NCI-H774 (cell line): ENCODE results near the gene LRRC49.
A peak's percentile ranks its signal among the peaks of the same experiment; 100 is the strongest.
"Not testable (repeated sequence)": the region's sequence is repeated elsewhere in the genome, so short reads cannot be mapped to it uniquely, and the experiment has no call there.

Source experiments
- DNase-seq: peaks from one replicate; lab custom pipeline; 2025; lab: John Stamatoyannopoulos, UW

Gene LRRC49, protein sequence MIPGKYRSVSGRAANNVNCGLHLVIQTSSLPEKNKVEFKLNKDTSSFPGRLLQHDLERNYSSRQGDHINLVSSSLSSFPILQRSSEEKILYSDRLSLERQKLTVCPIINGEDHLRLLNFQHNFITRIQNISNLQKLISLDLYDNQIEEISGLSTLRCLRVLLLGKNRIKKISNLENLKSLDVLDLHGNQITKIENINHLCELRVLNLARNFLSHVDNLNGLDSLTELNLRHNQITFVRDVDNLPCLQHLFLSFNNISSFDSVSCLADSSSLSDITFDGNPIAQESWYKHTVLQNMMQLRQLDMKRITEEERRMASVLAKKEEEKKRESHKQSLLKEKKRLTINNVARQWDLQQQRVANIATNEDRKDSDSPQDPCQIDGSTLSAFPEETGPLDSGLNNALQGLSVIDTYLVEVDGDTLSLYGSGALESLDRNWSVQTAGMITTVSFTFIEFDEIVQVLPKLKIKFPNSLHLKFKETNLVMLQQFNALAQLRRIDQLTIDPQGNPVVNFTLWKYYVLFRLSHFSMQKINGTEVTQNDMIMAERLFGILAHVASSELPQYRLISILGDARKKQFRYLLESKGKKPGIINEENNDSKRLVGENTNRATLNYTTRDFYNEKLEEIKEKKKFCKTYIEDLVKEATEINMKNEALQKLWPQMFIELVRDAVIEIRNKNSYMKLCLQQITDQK

DNA sequence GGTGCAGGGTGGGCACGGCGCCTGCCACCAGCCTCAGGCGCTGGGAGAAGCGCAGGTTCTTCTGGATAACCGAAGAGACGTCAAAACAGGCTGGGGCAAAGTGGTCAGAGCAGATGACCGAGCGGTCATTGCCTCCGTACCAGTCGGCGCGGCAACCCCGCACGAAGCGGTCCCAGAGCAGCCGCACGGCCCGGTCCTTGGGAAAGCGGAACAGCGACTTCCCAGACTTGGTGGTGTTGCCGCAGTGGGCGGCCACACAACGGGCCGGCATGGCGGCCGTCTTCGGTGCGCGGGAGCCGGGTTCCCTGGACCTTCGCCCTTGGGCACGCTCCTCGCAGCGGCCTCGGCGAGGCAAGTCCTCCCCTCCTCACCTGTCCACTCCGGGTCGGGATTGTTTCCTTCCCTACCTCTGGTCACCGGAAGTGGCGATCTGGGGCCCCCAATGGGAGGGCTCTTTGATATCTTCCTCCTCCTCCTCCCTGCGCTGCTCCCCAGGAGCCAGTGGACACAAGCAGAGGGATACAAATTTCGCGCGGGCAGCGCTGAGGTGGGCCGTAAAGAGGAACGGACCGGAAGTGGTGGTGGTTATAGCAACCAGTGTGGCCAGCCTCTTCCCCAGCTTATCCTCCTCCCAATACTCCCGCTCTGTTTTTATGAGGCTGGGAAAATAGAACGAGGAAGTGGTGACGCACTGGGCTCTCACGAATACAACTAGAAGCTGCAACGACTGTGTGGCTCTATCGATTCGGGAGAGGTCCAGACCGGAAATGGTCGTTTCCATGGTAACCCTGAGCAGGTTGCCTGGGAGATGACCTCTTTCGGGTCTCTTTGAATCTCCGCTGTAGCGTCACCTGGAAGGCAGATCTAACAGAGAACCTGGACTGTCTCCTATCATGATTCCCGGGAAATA lies at the start of gene LRRC49, which contains the start of gene THAP10:
Gene LRRC49 (plus strand): TSS at position 825 of the 910 bp plus-strand sequence. CDS start 69 bp downstream, at position 894.
Gene THAP10 (minus strand): TSS at position 432 of the 910 bp plus-strand sequence. CDS start 161 bp downstream, at position 271.
- DNase-seq, result peak; percentile 91

DNA sequence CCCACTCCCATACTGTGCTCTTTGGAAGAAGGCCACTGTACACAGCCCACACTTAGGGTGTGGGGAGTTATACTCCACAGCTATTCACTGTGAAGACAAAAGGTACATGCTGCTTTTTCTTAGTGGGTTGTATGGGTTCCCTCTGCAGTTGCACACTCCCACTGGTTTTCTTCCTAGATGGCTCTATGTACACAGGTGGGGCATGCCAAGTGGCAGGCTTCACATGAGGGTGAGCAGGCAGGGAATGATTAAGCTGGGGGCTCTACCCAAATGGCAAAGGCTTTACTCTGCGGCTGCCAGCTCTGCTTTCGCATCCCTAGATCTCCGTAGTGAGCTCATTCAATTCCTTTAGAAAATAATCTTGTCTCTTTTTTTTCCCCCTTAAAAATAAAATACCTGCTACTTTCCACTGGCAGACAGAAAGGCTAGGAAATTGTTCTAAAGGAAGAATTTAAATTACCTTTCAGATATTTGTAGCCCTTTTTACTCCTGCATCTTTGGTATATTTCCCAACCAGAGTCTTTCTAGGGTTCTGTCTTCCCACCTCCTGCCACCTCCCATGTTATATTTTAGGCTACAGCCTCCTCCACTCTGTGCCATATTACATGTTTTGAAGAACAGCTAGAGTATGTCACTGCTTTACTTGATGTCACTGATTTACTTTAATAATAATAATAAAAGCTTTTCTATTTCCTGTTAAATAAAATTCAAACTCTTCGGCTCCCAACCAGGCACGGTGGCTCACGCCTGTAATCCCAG lies 46.8 kb upstream of the LRRC49 start:
- DNase-seq, result no peak

DNA sequence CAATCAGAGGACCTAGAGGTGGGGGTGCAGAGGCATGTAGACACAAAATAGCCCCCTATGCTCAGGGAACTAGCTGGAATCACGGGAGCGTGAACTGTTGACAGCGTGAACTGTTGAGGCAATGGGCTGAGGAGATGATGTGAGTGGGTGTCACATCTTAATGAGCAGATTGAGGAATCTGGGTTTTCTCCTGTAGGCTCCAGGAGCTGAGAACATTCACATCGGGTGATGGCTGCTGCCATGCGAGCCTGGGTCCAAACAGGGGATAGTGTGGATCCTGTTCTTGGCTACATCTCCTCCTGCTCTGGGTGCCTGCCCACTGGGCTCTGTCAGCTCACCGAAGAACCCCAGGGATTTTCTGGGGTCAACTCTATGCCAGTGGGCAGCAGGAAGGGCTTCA lies 40.7 kb upstream of the LRRC49 start:
- DNase-seq, result no peak

DNA sequence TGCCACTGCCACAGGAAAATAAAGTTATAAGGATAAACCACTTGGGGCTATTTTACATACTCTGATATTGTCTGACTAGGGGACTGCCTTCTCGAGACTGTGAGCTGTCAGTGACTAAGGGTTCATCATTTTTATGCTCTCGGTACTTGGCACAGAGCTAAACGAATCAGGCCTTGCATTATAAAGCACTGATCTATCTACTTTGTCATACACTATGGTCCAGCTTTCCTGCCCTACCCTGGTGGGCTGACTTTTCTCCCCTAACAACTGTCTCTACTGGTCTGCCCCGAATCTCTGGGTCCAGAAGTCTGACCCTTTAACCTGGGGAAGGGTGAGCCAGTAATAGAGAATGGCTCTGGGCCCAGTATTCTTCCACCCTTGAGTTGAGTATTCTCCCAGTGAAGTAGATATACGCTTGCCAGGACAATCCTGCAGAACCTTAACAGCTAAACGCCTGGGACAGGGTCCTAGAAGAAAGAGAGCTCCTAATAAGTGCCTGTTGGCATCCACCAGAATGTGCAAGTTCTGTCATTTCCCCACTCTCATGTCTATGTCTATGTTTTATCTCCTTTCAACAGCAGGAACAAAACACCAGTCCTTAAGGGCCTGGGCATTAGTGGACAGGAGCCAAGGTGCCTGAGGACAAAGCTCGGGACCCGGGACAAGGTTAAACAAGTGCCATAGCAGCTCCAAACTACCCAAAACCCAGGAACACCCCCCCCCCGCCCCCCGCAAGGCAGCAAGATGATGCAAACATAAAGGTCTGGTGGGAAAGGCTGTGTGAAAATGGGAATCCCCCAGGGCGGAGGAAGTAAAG lies 39.9 kb upstream of the LRRC49 start:
- no peak for DNase-seq

DNA sequence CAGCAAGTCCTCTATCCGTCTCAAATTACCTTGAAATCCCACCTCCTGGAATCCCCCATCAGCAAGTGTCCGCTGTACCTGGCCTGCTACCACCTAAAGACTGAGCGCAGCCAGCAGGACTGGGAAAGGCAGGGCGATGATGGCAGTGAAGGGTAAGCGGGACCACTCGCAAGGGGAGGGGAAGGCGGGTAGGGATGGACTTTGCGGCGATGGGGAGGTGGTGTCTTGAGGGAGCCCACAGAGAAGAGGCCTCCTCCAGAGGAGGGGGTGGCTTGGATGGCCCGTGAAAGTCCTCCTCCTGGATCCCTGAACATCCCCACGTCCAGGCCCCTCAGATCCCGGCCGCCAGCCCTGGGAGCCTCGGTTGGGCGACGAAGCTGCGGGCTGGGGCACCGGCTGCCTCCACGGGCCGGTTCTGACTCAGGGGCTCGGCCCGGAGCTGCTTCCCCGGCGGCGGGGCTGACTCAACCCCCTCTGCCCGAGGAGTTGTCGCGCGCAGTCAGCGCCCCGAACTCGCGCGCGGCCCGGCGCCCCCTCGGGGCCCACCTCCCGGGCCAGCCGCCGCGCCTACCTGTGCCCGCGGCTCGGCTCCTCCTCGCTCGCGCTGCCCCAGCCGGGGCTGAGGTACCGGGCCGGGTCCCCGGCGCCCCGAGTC lies 39.2 kb upstream of the LRRC49 start:
- no peak for DNase-seq

DNA sequence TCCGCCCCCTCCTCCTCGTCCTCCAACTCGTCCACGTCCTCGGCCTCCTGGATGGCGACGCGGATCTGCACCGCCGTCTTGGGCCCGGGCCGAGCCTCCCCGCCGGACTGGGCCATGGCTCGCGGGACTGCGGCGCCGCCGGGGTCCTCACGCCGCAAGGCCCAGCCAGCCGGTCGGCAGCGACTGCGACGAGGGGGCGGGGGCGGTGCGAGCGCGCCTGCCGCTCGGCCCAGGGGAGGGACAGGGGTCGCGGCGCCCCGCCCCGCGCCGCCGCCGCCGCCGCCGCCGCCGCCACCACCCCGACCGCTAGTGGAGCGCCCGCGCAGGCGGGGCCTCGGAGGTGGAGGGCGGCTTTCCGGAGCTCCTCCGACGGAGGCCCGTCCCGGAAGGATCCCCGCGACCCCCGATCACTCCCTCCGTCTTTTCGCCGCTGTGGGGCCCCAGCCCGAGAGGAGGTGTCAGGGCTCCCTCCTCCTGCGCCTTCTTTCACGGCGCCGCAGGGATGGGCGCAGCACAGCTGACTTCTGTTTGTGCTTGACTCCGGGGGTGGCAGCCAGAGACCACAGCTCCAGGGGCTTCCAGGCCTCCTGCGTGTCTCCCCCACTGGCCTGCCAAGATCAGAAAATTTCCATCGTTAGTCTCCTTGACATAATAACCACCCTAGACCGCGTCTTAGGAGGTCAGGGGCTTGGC lies 38.5 kb upstream of the LRRC49 start, which contains the start of gene LARP6:
Gene LARP6 (minus strand): TSS at position 185 of the 693 bp plus-strand sequence. CDS start 69 bp downstream, at position 116.
- peak; percentile 22 for DNase-seq

DNA sequence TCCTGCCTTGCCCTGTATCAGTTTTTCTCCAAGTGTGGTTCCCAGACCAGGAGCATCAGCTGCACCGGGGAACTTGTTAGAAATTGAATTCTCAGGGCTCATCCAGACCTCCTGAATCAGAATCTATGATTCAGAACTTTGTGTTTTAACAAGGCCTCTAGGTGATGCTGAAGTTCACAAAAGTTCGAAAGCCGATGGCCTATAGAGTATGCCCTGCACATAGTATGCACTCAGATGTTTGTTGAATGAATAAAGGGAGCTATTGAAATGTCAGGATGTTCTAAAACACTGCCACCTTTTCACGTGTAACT lies 38.0 kb upstream of the LRRC49 start:
- no peak for DNase-seq

DNA sequence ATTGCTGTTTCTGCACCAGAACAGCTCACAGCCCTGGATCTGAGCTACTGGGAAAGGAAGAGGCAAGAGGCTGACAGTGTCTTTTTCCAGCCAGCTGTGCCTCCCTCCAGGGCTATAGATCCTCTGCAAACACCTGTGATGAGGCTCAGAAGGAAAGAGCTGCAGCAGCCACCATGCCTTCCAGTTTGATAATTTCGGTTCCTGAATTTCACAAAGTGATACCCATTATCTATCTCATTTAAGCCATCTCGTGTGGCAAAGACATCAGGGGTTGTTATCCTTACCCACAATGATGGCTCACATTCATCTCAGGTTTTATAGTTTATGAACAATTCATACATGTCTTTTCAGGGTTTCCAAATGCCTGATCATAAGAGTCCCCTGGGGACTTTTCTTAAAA lies 36.9 kb upstream of the LRRC49 start:
- no peak for DNase-seq

DNA sequence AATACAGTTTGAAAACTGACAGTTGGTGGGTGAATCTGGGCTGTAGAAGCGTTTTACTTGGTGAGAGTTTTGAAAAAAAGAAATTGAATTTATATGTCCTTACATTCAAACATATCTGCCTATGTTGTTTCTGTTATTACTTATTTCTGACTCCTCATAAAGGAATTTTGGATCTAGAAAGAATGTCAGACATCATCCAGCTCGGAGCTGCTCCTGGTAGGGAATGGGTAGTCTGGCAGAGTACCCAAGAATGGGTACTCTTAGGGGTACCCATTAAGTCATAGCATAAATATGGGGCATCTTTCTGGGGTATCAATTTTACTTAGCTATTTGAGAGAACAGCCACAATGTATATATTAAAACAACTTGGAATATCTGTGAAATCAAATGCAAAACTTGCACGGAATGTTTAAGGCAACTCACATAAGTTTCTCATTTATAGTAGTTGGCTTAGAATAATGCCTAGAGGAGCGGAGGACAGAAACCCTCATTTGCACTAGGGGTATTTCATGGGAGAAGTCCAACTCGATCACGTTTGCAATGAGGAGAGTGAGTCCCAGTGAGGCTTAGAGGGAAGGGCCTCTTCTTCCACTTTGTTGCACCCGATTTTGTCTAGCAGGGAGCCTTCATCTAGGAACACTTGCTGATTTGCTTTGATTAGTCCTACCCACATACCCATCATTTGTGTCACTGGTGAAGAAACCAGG lies 36.3 kb upstream of the LRRC49 start:
- no peak for DNase-seq

DNA sequence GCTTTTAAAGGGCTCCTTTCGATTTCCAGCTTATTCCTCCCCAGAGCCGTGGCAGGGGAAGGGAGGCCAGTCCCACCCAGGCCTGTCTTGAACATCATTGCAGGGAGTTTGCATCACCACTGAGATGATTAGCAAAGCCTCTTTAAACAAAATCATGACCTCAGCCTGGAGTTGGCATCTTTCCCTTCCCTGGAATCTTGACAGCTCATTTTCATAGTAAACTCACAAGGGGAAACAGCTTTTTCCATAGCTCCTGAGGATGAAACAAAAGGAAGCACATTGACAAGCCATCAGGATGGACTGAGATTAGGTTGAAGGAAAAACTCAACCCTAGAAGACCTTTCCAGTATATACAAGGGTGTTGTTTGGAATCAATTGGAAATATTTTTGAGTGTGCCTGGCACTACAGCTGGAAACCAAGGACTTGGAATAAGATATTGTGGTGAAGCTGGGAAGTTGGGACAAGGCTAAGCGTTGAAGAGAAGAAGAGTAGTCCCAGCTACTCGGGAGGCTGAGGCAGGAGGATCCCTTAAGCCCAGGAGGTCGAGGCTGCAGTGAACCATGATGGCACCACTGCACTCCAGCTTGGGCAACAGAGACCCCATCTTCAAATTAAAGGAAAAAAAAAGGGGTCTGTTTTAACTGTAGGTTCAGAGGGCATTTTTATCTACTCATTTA lies 35.6 kb upstream of the LRRC49 start:
- DNase-seq, result no peak

DNA sequence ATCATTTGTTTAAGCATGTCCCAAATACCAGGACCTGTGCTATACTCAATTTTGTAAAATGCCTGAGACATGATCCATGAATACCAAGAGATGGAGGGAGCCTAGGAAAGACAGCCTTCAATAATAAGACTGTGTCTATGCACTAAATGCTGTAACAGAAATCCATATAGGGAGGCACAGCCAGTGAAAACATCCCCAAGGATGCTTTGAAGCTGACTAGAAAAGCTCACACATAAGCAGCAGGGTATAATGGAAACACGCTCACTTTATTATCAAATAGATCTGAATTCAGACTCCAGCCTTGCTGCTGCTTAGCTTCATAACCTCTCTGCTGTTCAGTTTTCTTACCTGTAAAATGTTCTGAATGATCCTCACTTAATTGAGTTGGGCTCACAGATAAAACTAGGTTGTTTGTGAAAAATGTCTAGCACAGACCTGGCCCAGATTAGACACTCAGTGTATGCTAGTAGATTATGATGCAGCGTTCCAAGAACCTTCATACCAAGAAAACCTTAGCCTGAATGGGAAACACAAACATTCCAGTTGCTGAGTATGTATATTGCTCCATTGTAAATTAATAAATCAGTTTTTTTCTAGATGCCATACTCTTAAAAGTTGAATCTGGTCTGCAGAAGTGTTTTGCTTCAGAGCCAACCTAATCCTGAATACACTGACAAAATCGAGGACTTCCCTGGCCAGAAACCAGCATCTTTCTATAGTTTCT lies 34.9 kb upstream of the LRRC49 start:
- no peak for DNase-seq

DNA sequence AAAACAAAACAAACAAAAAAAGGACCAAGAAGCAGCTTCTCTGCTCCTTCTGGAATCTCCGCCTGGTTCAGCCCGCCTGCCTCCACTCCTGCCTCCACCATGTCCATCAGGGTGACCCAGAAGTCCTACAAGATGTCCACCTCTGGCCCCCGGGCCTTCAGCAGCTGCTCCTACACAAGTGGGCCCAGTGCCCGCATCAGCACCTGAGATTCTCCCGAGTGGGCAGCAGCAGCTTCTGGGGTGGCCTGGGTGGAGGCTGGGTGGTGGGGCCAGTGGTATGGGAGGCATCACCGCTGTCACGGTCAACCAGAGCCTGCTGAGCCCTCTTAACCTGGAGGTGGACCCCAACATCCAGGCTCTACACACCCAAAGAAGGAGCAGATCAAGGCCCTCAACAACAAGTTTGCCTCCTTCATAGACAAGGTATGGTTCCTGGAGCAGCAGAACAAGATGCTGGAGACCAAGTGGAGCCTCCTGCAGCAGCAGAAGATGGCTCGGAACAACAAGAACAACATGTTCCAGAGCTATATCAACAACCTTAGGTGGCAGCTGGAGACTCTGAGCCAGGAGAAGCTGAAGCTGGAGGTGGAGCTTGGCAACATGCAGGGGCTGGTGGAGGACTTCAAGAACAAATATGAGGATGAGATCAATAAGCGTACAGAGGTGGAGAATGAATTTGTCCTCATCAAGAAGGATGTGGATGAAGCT lies 33.9 kb upstream of the LRRC49 start:
- not testable (repeated sequence) for DNase-seq

DNA sequence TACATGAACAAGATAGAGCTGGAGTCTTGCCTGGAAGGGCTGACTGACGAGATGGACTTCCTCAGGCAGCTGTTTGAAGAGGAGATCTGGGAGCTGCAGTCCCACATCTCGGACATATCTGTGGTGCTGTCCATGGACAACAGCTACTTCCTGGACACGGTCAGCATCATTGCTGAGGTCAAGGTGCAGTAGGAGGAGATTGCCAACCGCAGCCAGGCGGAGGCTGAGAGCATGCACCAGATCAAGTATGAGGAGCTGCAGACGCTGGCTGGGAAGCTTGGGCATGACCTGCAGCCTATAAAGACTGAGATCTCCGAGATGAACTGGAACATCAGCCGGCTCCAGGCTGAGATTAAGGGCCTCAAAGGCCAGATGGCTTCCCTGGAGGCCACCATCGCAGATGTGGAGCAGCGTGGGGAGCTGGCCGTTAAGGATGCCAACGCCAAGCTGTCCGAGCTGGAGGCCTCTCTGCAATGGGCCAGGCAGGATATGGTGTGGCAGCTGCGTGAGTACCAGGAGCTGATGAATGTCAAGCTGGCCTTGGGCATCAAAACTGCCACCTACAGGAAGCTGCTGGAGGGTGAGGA lies 33.2 kb upstream of the LRRC49 start:
- no peak for DNase-seq

DNA sequence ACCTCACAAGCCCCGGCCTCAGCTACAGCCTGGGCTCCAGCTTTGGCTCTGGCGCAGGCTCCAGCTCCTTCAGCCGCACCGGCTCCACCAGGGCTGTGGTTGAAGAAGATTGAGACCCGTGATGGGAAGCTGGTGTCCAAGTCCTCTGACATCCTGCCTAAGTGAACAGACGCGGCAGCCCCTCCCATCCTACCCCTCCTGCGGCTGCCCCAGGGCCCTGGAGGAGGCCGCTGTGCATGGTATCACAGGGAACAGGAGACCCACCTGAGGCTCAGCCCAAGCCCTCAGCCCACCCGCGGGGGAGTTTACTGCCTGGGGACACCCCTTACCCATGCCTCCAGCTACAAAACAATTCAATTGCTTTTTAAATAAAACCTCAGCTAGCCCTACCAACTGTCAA lies 32.6 kb upstream of the LRRC49 start:
- no peak for DNase-seq

DNA sequence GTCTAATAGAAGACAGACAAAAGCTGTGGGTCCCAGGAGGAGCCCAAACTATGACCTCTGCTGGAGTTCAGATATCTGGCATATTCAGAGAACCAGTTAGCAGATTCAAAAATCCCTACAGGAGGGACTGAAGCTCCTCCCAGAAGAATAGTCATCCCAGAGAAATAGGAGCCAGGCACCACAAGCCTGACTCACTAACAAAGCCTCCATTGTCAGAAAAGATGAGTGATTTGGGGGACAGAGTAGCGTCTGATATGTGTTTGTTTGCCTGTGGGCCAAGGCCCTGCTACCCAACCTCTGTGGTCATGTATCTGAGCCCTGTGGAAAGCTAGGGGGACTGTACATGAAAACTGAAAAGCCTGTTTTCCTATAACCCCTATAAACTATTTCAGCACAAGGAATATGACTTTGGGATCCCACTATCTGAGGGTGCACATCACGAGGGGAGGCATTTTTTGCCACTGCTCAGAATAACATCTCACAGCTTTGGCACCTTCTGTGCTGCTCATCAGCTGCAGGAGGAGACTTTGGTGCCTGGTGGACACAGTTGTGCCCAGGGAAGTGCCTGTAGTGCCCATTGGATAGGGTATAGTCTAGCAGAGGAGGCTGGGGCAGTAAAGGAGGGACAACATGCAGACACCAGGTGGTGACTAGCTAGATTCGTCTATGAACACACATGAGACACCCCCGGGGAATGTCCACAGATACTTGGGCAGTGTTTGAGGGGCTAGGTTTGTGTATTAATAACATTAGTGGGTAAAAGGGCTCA lies 29.0 kb upstream of the LRRC49 start:
- no peak for DNase-seq
